ENCODE results near the gene C11orf54. TPM values are rescaled to one million over a fixed set of nuclear protein-coding genes. Genes with fewer than 3 reads are reported as not detected.
A peak's percentile ranks its signal among the peaks of the same experiment; 100 is the strongest.

Gene C11orf54
- total and polyA plus RNA-seq, 10 of the 15 experiments (the other 5 are each of a cell fraction or from before 2014, with no cell fraction given): 15.1 to 32.3 (median 26.8) TPM

MicroRNAs within 50 kb of the gene (microRNA counts, 767-probe panel; counts per million panel counts)
- microRNA hsa-miR-1304-5p: 55.3 counts per million

Small RNA genes within 50 kb of the gene (microRNA-seq; reads per million reads assigned to microRNA genes)
- 23.7 reads per million, percentile 58 among the genes with 10 or more reads in this experiment for gene MIR1304

Small RNA genes within 50 kb of the gene (small RNA-seq; reads per million reads assigned to genes)
- not detected for gene RF00019
- 23.0 reads per million, percentile 97 among the genes with 10 or more reads in this experiment for gene RF00493
- 0.27 reads per million for gene SCARNA9
- gene SNORA1: not detected
- not detected for gene SNORA18
- not detected for gene SNORA25
- not detected for gene SNORA32
- gene SNORA40: not detected
- not detected for gene SNORA8
- gene SNORD5: not detected
- gene SNORD6: 5,537 reads per million, percentile 100 among the genes with 10 or more reads in this experiment

Other genes starting within 250 kb of the C11orf54 start
- 27.9 and 29.6 TPM in 2 replicates for gene SMCO4, start 198.3 kb upstream of the C11orf54 start, total RNA-seq (2014; rRNA removed)
- 23.6 and 24.4 TPM in 2 replicates for gene SMCO4, start 198.3 kb upstream of the C11orf54 start, total RNA-seq (2014; rRNA removed; fragmentation: Illumina TruSeq; extraction: Trizol)
- 24.8 and 26.1 TPM in 2 replicates for gene SMCO4, start 198.3 kb upstream of the C11orf54 start, total RNA-seq (2021)
- gene SMCO4, start 198.3 kb upstream of the C11orf54 start, polyA plus RNA-seq (2011; rRNA removed): 56.8 and 59.9 TPM in 2 replicates
- 18.7 and 25.9 TPM in 2 replicates for gene SMCO4, start 198.3 kb upstream of the C11orf54 start, polyA plus RNA-seq (2014; fragmentation: Illumina TruSeq; extraction: Trizol)
- gene SMCO4, start 198.3 kb upstream of the C11orf54 start, polyA plus RNA-seq (2014; fragmentation: Nextera tagmentation; extraction: Ambion mirVana): 1 to 10 TPM; 3.6 to 8.1 TPM
- gene SMCO4, start 198.3 kb upstream of the C11orf54 start, polyA plus RNA-seq (2014; rRNA removed): 31.4 and 40.3 TPM in 2 replicates
- 10 to 100 TPM; 36.4 to 41.8 TPM for gene SMCO4, start 198.3 kb upstream of the C11orf54 start, polyA plus RNA-seq (2016; fragmentation: Nextera tagmentation; extraction: Ambion mirVana)
- 33.4 and 41.1 TPM in 2 replicates for gene CEP295, start 80.0 kb upstream of the C11orf54 start, total RNA-seq (2014; rRNA removed)
- 41.4 and 42.9 TPM in 2 replicates for gene CEP295, start 80.0 kb upstream of the C11orf54 start, total RNA-seq (2014; rRNA removed; fragmentation: Illumina TruSeq; extraction: Trizol)
- 20.8 and 21.3 TPM in 2 replicates for gene CEP295, start 80.0 kb upstream of the C11orf54 start, total RNA-seq (2021)
- gene CEP295, start 80.0 kb upstream of the C11orf54 start, polyA plus RNA-seq (2011; rRNA removed): 23.2 and 36.2 TPM in 2 replicates
- 24.7 and 31.3 TPM in 2 replicates for gene CEP295, start 80.0 kb upstream of the C11orf54 start, polyA plus RNA-seq (2014; fragmentation: Illumina TruSeq; extraction: Trizol)
- gene CEP295, start 80.0 kb upstream of the C11orf54 start, polyA plus RNA-seq (2014; fragmentation: Nextera tagmentation; extraction: Ambion mirVana): 1 to 10 TPM; 5.6 to 6.0 TPM
- gene CEP295, start 80.0 kb upstream of the C11orf54 start, polyA plus RNA-seq (2014; rRNA removed): 14.5 and 15.2 TPM in 2 replicates
- gene CEP295, start 80.0 kb upstream of the C11orf54 start, polyA plus RNA-seq (2016; fragmentation: Nextera tagmentation; extraction: Ambion mirVana): 1 to 10 TPM; 7.4 to 7.8 TPM
- 191 and 254 TPM in 2 replicates for gene TAF1D, start 177 bp upstream of the C11orf54 start, total RNA-seq (2014; rRNA removed)
- gene TAF1D, start 177 bp upstream of the C11orf54 start, total RNA-seq (2014; rRNA removed; fragmentation: Illumina TruSeq; extraction: Trizol): 301 and 314 TPM in 2 replicates
- gene TAF1D, start 177 bp upstream of the C11orf54 start, total RNA-seq (2021): 180 and 206 TPM in 2 replicates
- gene TAF1D, start 177 bp upstream of the C11orf54 start, polyA plus RNA-seq (2011; rRNA removed): 224 and 373 TPM in 2 replicates
- 270 and 380 TPM in 2 replicates for gene TAF1D, start 177 bp upstream of the C11orf54 start, polyA plus RNA-seq (2014; fragmentation: Illumina TruSeq; extraction: Trizol)
- gene TAF1D, start 177 bp upstream of the C11orf54 start, polyA plus RNA-seq (2014; fragmentation: Nextera tagmentation; extraction: Ambion mirVana): 100 to 1,000 TPM; 112 to 181 TPM
- 179 and 220 TPM in 2 replicates for gene TAF1D, start 177 bp upstream of the C11orf54 start, polyA plus RNA-seq (2014; rRNA removed)
- 100 to 1,000 TPM; 101 to 110 TPM for gene TAF1D, start 177 bp upstream of the C11orf54 start, polyA plus RNA-seq (2016; fragmentation: Nextera tagmentation; extraction: Ambion mirVana)
- gene MED17, start 42.6 kb downstream of the C11orf54 start, total RNA-seq (2014; rRNA removed): 27.8 and 30.8 TPM in 2 replicates
- gene MED17, start 42.6 kb downstream of the C11orf54 start, total RNA-seq (2014; rRNA removed; fragmentation: Illumina TruSeq; extraction: Trizol): 29.2 and 30.8 TPM in 2 replicates
- gene MED17, start 42.6 kb downstream of the C11orf54 start, total RNA-seq (2021): 34.9 and 38.7 TPM in 2 replicates
- 23.3 and 28.3 TPM in 2 replicates for gene MED17, start 42.6 kb downstream of the C11orf54 start, polyA plus RNA-seq (2011; rRNA removed)
- gene MED17, start 42.6 kb downstream of the C11orf54 start, polyA plus RNA-seq (2014; fragmentation: Illumina TruSeq; extraction: Trizol): 28.8 and 36.1 TPM in 2 replicates
- gene MED17, start 42.6 kb downstream of the C11orf54 start, polyA plus RNA-seq (2014; fragmentation: Nextera tagmentation; extraction: Ambion mirVana): 10 to 100 TPM in 1 of 2 experiments, 1 to 10 TPM in 1; 7.3 to 12.4 TPM
- gene MED17, start 42.6 kb downstream of the C11orf54 start, polyA plus RNA-seq (2014; rRNA removed): 23.2 and 25.9 TPM in 2 replicates
- 10 to 100 TPM; 30.0 to 32.1 TPM for gene MED17, start 42.6 kb downstream of the C11orf54 start, polyA plus RNA-seq (2016; fragmentation: Nextera tagmentation; extraction: Ambion mirVana)
- gene VSTM5, start 108.9 kb downstream of the C11orf54 start, total RNA-seq (2014; rRNA removed): not detected in 2 replicates
- gene VSTM5, start 108.9 kb downstream of the C11orf54 start, total RNA-seq (2014; rRNA removed; fragmentation: Illumina TruSeq; extraction: Trizol): not detected in 2 replicates
- gene VSTM5, start 108.9 kb downstream of the C11orf54 start, total RNA-seq (2021): not detected in 2 replicates
- gene VSTM5, start 108.9 kb downstream of the C11orf54 start, polyA plus RNA-seq (2011; rRNA removed): not detected in 2 replicates
- not detected in 2 replicates for gene VSTM5, start 108.9 kb downstream of the C11orf54 start, polyA plus RNA-seq (2014; fragmentation: Illumina TruSeq; extraction: Trizol)
- not detected for gene VSTM5, start 108.9 kb downstream of the C11orf54 start, polyA plus RNA-seq (2014; fragmentation: Nextera tagmentation; extraction: Ambion mirVana)
- gene VSTM5, start 108.9 kb downstream of the C11orf54 start, polyA plus RNA-seq (2014; rRNA removed): not detected in 2 replicates
- gene VSTM5, start 108.9 kb downstream of the C11orf54 start, polyA plus RNA-seq (2016; fragmentation: Nextera tagmentation; extraction: Ambion mirVana): not detected